Measurements from ENCODE around the gene MEOX1. TPM values are rescaled to one million over a fixed set of nuclear protein-coding genes. Genes with fewer than 3 reads are reported as not detected.

Gene MEOX1
- total RNA-seq, 4 donors from 2014 or later: 2.7 to 6.4 (median 4.2) TPM

DNA sequence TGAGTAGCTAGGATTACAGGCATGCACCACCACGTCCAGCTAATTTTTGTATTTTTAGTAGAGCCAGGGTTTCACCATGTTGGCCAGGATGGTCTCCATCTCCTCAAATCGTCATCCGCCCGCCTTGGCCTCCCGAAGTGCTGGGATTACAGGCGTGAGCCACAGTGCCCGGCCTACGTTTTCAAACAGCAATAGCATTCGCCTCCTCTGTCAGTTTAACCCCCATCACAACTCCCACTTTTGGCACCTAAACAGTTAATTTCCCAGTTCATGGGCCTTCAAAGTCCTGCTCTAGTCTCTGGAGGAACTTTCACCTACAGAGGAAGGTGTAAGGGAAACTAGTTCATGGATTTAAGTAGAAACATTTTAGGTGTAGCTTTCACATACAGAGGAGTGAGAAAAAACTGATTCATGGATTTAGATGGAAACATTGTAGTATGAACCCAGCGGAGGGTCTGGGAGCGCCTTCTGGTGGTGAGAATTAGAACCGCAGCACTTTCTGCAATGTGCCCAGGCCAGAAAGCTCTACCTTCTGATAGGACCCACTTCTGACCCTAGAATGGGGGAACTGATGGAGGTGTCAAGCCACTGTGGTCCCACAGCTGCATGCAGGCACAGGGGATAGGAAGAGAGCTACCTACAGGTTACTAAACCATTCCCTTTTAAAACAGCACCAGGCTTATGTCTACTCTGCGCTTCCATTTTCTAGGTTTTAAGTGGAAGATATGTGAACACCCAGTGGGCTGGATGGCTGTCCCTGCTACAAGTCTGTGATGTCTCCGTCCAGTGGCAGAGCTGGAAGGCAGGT is 12.0 kb upstream of the MEOX1 start:
- no peak for TF ChIP-seq POLR2A (IDR thresholded peaks at IDR 0.05)
- TF ChIP-seq CTCF (IDR thresholded peaks at IDR 0.05): peak; percentile 92 to 94
- Histone ChIP-seq H3K9me3 (no peaks in the 10 kb centered on the region), H3K27me3 (no peaks in the 10 kb centered on the region), H3K4me3 (no peak overlapping the region), H3K27ac (no peak overlapping the region), H3K36me3 (no peaks in the 10 kb centered on the region), H3K4me1 (peaks cover 56% of the 10 kb centered on the region)
- 57% methylated on average over 14 of the region's 14 CpGs for WGBS
- peak in 1 of 2 donors; percentile 84 for DNase-seq (ENCODE audit: low spot score in 2 of 2)

DNA sequence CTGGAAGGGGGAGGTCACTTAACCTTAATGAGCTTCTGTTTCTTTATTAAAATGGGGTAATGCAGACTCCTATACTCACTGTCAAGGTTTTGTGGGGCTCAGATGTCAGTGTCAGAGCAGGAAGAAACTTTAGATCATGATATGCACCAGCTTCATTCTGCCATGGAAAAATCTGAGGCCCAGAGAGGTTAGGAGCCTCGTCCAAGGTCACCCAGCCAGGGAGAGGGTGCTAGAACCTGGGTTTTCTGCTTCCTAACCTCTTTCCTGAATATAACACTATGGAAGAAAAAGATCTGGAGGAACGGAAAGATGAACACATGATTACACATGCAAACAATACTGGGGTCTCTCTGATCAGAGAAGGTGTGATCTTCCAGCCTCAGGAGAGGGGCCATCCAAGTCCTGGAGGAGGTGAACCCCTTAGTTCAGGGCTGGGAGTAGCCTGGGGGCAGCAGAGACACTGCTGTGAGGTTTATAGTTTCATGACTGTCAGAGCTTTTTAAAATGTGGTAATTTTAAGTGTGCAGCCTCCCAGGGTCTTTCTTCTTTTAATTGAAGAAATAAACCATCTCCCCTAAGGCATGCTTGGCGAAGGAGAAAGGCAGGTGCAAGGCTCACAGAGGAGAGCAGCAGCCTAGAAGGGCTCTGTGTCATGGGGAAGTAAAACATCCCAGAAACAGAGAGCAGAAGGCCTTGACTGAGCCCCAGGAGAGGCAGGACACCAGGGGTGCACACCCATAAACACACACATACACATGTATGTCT is 10.2 kb upstream of the MEOX1 start:
- DNase-seq (ENCODE audit: low spot score in 2 of 2): no peak
- 77% methylated on average over 3 of the region's 3 CpGs for WGBS
- H3K27ac ChIP-seq: no peak overlapping the region
- TF ChIP-seq EP300 (IDR thresholded peaks at IDR 0.05) (no peak), POLR2A (IDR thresholded peaks at IDR 0.05) (no peak), CTCF (IDR thresholded peaks at IDR 0.05) (no peak), POLR2AphosphoS5 (IDR thresholded peaks at IDR 0.05) (no peak)
- peaks cover 45% of the 10 kb centered on the region for H3K4me1 ChIP-seq
- no peaks in the 10 kb centered on the region for H3K9me3 ChIP-seq
- no peaks in the 10 kb centered on the region for H3K36me3 ChIP-seq
- no peak overlapping the region for H3K4me3 ChIP-seq
- no peaks in the 10 kb centered on the region for H3K27me3 ChIP-seq

DNA sequence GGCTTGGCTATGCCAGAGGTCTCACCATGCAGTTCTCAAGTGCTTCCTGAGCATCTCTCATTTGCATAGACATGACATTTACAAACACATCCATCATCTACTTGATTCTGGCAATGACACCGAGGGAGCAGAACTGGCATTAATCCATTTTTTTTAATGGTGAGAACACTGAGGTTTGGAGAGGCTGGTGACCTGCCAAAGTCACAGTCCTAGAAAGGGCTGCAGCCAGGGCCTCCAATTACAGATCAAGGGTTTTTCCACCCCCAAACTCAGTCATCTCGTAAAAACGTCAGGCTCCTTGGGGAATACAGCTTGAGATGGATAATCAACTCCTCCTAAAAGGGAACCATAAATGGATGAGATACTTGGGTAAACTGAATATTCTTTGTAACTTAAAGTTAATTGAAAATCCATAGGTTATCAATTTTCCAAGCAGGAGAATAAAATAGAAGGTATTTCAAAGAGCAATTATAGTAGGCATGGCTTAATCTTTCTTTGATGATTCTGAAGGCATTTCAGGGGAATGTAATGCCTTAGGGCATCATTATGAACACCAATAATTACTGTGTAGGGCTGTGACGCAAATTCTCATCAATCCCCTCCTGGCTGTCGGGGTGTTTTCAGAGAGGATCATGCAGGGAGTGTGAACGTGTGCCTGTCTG is 9.4 kb upstream of the MEOX1 start:
- no peaks in the 10 kb centered on the region for H3K27me3 ChIP-seq
- no peak overlapping the region for H3K27ac ChIP-seq
- WGBS: 35% methylated on average over 6 of the region's 6 CpGs
- no peak for DNase-seq (ENCODE audit: low spot score in 2 of 2)
- peaks cover 38% of the 10 kb centered on the region for H3K4me1 ChIP-seq
- H3K36me3 ChIP-seq: no peaks in the 10 kb centered on the region
- H3K4me3 ChIP-seq: no peak overlapping the region
- no peaks in the 10 kb centered on the region for H3K9me3 ChIP-seq
- TF ChIP-seq POLR2AphosphoS5 (IDR thresholded peaks at IDR 0.05) (no peak), EP300 (IDR thresholded peaks at IDR 0.05) (no peak), POLR2A (IDR thresholded peaks at IDR 0.05) (no peak), CTCF (IDR thresholded peaks at IDR 0.05) (no peak)

GRCh38 chr17:43670645-43671030 is 8.9 kb upstream of the MEOX1 start:
- DNase-seq (ENCODE audit: low spot score in 2 of 2): no peak
- H3K27ac ChIP-seq: no peak overlapping the region
- no peaks in the 10 kb centered on the region for H3K27me3 ChIP-seq
- peaks cover 36% of the 10 kb centered on the region for H3K4me1 ChIP-seq
- H3K4me3 ChIP-seq: no peak overlapping the region
- H3K36me3 ChIP-seq: no peaks in the 10 kb centered on the region
- H3K9me3 ChIP-seq: no peaks in the 10 kb centered on the region
- TF ChIP-seq POLR2AphosphoS5 (IDR thresholded peaks at IDR 0.05): no peak
- TF ChIP-seq POLR2A (IDR thresholded peaks at IDR 0.05): no peak
- no peak for TF ChIP-seq CTCF (IDR thresholded peaks at IDR 0.05)
- no peak for TF ChIP-seq EP300 (IDR thresholded peaks at IDR 0.05)
- 47% methylated on average over 1 of the region's 1 CpG for WGBS

Data from suprapubic skin (tissue), 4 donors.